ENCODE results near the gene WIF1. TPM values are rescaled to one million over a fixed set of nuclear protein-coding genes. Genes with fewer than 3 reads are reported as not detected.

The WIF1 gene
- polyA plus RNA-seq, 1 donor = 1.8 TPM

- no peak for DNase-seq
These were observed 97.6 kb downstream of the WIF1 start for GRCh38 chr12:65023485-65023884.

- DNase-seq = no peak
These were observed 98.1 kb downstream of the WIF1 start for GRCh38 chr12:65022960-65023359.

GRCh38 chr12:65022421-65022820, 98.7 kb downstream of the WIF1 start:
- no peak for DNase-seq

- DNase-seq = no peak
These were observed 101.3 kb downstream of the WIF1 start for GRCh38 chr12:65019696-65020234.

GRCh38 chr12:65016881-65017650, 104.0 kb downstream of the WIF1 start:
- DNase-seq = no peak

- DNase-seq = no peak
These were observed 105.3 kb downstream of the WIF1 start for GRCh38 chr12:65015850-65016249.

- DNase-seq = no peak
These were observed 106.4 kb downstream of the WIF1 start for GRCh38 chr12:65014504-65015271.

GRCh38 chr12:65010437-65010836, 110.7 kb downstream of the WIF1 start:
- no peak for DNase-seq

GRCh38 chr12:65005716-65006115, 115.4 kb downstream of the WIF1 start:
- no peak for DNase-seq

- no peak for DNase-seq
These were observed 116.8 kb downstream of the WIF1 start for GRCh38 chr12:65004270-65004669.

Other genes starting within 250 kb of the WIF1 start
- 48.4 TPM for gene LEMD3, start 48.3 kb upstream of the WIF1 start, polyA plus RNA-seq (ENCODE audit: insufficient read length)
- 21.8 TPM for gene MSRB3, start 157.4 kb upstream of the WIF1 start, polyA plus RNA-seq (ENCODE audit: insufficient read length)